ENCODE measurements around the gene PLEKHG5.
"Not testable (repeated sequence)": the region's sequence is repeated elsewhere in the genome, so short reads cannot be mapped to it uniquely, and the experiment has no call there.

The PLEKHG5 gene

DNA sequence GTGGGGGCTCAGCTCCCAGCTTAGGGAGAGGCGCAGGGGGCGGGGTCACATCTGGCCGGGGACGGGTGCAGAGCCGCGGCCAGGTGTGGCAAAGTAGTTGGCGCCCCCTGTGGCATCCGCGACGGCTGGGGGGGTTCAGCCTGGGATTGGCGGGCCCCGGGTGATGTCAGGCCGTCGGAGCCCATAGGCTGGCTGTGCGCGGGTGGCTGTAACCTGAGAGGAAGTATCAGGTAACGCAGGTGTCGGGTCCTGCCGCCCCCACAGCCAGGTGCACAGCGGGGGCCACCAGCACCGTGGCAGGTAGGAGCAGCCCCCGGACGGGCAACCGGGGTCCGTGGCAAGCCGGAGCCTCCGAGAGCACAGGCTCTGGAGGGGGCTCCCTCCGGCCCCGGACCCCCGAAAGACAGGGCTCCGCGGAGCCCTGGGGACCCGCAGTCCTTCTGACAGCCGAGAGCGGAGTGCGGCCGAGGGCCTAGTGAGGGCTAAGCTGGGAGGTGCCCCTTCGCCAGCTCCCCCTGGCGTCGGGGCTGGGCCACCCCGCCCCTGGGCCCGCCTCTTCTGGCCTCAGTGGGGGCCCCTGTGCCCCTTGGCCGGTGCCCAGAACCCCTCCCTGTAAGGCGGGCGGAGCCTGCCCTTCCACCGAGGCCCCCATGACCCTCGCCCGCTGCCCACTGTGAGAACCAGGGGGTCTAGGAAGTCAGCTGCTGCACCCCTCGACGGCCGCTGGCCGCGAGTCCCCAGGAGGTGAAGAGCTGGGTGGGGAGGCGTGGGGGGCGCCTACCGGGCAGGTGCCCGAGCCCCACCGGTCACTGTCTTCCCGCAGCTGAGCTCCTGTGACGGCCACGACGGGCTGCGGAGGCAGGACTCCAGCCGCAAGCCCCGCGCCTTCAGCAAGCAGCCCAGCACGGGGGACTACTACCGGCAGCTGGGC is 43.4 kb downstream of the PLEKHG5 start:
- peak overlapping the region; percentile 33 for H3K4me3 ChIP-seq (ENCODE audit: low read depth, low read length)

DNA sequence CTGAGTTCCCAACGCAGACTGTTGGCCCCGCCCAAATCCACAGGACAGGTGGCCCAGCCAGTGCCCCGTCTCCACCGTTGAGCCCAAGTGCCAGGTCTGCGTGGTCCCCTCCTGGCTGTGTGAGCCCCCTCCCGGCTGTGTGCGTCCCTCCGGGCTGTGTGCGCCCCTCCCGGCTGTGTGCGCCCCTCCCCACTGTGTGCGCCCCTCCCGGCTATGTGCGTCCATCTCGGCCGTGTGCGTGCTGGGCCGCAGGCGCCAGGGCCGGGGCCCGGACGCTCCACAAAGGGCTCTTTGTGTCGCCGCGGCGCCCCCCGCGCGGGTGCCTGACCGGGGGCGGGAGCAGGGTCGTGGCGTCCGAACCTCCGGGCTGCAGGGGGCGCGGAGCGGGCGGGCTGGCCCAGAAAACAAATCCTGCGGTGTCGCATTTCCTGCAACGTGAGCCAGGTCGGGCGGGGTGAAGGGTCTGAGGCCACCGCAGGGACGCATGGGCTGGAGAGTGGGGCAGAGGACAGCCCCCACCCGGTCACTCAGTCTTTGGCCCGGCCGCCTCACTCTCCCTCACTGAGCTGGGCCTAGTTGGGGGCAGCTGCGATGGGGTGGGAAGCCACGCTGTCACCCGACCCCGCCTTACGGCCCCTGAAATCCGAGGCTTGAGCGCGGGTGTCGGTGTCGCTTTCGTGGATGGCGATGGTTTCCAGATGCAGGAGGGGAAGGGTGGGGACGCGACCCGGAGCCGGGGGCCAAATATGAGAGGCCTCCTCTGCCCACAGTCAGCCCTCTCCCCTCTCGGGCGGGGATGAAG is 44.2 kb downstream of the PLEKHG5 start:
- H3K4me3 ChIP-seq (ENCODE audit: low read depth, low read length): peak overlapping the region; percentile 33

DNA sequence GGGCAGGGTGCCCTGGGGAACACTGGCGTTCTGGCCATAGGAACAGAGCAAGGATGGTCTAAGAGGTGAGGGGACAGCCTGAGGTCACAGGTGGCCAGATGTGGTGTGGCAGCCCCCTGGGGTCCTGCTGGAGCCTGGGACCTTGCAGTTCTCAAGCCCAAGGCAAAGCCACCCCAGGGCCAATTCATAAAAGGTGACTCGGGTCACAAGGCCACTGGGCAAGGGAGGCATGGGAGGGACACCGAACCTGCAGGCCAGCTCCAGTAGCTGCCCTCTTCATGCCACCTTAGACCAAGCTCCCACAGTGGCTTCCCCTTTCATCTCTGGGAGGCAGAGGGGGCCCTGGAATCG is 44.8 kb downstream of the PLEKHG5 start:
- H3K4me3 ChIP-seq (ENCODE audit: low read depth, low read length): peak overlapping the region; percentile 33

DNA sequence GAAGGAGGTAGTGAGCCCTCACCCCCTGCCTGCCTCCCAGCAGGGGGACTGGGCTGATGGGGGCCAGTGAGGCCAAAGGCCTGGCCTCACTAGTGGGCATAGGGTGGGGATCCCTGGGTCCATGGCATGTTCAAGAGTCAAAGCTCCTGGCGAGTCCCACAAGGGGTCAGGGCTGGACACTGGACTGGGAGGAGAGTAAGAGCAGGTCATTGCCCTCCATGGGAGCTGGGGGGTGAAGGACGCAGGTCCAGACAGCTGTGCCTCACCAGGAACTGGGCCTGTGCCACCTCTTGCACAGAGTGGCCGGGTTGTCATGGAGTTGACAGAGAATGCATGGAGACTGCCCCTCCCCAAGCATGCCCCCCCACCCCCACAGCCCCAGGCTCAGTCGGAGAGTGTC is 45.5 kb downstream of the PLEKHG5 start:
- H3K4me3 ChIP-seq (ENCODE audit: low read depth, low read length): not testable (repeated sequence)

DNA sequence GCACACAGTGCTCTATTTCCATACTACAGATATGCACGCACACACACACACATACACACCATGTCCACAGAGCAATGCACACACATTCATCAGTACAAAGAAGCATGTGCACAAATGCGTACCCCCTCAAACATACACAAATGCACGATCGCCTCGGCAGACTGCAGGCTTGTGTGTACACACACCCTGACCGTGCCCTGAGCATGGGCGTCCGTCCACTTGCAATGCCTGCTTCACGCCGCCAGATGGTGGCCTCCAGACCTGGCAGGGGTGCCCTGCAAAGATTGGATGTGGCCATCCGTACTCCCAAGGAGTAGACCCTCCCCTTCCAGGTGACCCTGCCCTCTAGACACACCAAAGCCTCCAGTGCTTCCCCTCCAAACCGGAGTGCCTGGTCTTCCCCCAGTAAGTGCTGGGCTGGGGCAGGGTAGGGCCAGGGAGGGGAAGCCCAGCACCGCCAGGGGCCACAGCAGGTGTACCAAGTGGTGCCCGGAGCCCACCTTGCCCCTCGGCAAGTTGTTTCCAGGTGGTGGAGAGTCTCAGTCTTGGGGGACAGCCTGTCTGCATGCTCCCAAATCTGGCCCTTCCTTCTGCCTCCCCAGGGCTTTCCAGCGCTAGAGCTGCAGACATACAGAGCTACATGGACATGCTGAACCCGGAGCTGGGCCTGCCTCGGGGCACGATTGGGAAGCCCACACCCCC is 46.3 kb downstream of the PLEKHG5 start:
- no peak overlapping the region for H3K4me3 ChIP-seq (ENCODE audit: low read depth, low read length)

DNA sequence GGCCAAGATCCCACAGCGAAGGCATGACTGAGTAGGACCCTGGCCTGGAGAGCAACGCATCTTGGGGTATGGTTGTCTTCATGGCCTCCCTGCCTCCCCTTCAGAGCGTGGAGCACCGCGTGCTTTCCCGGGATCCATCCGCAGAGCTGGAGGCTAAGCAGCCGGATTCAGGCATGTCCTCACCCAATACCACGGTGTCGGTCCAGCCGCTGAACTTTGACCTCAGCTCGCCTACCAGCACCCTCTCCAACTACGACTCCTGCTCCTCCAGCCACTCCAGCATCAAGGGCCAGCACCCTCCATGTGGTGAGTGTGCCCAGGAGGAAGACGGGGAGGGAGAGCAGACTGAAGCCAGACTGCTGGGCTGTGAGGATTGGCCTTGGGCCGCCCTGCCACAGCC is 47.1 kb downstream of the PLEKHG5 start:
- no peak overlapping the region for H3K4me3 ChIP-seq (ENCODE audit: low read depth, low read length)

DNA sequence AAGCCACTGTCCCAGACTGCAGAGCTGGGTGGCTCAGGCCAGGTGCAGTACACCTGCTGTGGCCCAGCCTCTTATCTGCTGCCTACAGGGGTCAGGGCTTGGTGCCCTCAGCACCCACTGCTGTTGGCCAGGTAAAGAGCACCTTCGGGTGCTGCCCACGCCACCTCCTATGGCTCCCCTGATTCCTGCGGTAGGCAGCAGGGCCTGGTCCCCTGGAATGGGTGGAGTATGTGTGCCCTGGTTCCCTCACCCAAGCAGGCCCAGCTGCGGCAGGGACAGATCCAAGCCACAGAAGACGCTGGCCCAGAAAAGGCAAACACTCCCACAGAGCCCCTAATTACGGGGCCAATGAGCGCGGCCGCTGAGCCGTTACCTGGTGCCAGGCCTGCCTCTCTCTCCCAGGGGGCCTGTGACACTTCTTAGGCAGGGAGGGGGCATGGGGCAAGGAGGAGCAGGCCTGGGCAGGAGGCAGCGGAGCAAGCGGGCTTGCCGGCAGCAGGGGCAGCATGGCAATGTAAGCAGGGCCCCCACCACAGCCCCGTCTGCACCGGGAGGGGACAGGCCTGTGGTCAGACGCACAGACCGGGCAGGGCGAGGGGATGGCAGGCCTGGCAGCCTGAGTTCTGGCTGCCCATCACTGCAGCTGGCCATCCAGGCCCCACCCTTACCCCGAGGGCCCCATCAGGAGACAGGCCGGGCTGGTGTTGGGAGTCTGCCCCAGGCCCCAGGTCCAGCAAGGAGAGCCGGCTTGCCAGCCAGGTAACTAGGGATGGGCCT is 47.9 kb downstream of the PLEKHG5 start:
- H3K4me3 ChIP-seq (ENCODE audit: low read depth, low read length): no peak overlapping the region

DNA sequence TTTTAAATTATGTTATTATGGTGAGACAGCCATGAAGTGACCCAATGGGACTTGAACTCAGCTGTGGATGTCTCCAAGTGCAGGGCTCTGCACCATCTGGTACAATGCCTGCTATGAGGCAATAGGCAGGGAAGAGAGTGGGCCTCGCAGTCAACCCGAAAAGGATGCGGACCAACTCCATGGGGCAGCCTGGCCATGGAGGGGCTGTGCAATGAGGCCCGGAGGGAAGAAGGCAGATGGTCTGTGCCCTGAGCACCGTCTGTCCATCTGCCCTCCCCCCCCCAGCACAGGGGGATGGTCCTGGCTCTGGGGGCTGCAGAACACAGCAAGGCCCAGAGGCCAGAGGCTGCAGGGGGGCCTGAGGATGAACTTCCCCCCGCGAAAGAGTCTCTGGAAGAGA is 49.9 kb downstream of the PLEKHG5 start:
- H3K4me3 ChIP-seq (ENCODE audit: low read depth, low read length): no peak overlapping the region

DNA sequence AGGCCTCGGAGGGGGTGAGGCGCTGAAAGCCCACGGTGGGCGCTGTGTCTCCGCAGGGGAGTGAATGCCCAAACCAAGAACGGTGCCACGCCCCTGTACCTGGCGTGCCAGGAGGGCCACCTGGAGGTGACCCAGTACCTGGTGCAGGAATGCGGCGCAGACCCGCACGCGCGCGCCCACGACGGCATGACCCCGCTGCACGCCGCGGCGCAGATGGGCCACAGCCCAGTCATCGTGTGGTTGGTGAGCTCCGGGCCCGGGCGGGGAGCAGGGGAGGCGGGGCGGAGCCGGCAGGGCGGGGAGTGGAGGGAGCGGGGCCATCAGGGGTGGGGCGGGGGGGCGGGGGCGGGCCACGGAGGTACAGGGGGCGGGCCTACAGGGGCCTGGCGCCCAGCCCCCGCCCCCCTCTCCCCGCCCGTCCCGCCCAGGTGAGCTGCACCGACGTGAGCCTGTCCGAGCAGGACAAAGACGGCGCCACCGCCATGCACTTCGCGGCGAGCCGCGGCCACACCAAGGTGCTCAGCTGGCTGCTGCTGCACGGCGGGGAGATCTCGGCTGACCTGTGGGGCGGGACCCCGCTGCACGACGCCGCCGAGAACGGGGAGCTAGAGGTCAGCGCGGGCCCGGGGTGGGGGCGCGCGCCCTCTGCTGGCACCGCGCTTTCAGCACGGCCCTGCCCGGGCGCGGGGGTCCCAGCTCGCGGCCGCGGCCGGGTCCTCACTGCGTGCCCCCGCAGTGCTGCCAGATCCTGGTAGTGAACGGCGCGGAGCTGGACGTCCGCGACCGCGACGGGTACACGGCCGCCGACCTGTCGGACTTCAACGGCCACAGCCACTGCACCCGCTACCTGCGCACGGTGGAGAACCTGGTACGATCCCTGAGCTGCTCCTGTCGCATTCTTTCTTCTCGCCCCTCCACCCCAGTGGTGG is 51.0 kb downstream of the PLEKHG5 start:
- H3K4me3 ChIP-seq (ENCODE audit: low read depth, low read length): peak overlapping the region; percentile 37

DNA sequence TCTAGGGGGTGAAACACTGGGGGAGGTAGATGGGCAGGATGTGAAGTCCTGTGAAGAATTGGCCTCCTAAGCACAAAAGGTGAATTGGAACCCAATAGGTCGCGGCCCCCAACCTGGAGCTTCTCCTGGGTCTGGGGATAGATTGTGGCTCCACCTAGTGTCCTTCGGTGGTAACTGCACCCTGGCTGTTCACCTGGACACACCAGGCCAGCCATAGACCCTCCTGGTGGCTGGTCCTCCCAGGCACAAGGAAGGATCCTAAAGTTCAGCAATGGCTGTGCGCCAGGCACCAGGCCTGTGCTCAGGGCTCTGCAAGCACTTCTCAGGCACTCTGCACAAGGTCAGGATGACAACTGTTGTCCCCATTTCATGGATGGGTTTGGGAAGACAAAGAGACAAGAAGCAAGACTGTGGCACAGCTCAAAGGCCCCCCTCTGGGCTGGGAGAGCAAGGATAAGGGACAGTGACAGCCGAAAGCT is 53.4 kb downstream of the PLEKHG5 start:
- no peak overlapping the region for H3K4me3 ChIP-seq (ENCODE audit: low read depth, low read length)

DNA sequence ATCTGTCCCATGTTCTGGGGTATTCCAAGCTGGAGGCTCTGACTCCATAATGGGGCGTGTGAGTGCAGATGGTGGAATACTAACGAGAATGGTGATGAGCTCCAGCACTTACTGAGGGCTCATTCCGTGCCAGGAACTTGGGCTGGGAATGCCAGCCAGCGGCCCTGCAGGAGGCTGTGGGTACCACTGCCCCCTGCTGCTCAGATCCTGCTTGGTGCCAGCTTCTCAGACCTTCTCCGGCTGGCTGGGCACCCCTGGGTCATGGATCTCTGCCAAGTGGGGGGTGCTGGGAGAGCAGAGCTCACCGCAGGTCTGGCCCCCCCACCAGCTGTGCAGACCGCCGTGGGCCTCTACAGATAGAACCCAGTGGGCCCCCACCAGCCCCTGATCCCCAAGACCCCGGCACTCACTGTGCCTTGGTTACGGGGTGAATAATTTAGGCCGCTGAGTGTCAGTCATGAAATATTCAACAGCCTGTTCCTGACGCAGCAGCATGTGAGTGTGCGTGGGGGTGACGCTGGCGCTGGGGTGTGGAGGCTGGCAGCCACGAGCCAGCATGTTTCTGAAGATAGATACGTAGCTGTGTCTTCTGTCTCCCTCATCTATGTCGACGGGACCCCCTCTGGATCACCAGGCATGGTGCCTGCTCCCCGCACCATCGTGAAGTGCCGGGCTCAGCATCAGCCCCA is 54.3 kb downstream of the PLEKHG5 start:
- H3K4me3 ChIP-seq (ENCODE audit: low read depth, low read length): not testable (repeated sequence)

DNA sequence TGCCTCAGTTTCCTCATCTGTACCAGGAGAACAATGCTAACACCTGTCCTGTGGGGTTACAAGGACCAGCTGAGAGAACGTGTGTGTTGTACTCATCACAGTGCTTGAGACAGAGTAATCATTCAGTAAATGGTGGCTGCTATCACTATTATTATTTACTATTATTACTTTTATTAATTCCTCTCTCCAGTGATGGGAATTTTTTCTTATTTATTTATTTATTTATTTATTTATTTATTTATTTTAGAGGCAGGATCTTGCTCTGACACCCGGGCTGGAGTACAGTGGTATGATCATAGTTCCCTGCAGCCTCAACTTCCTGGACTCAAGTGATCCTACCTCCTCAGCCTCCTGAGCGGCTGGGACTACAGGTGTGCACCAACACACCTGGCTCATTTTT is 55.2 kb downstream of the PLEKHG5 start:
- not testable (repeated sequence) for H3K4me3 ChIP-seq (ENCODE audit: low read depth, low read length)

DNA sequence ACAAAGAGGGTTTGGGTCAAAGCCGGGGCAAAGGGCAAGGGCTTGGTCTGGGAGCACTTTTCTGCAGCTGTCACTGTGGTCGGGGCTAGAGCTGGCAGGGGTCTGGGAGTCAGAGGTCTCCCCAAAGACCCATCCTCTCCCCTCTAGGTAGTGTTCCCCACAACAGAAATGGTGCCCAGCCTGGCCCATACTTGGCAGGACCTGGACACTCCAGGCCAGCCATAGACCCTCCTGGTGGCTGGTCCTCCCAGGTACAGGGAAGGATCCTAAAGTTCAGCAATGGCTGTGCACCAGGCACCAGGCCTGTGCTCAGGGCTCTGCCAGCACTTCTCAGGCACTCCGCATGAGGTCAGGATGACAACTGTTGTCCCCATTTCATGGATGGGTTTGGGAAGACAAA is 55.9 kb downstream of the PLEKHG5 start:
- no peak overlapping the region for H3K4me3 ChIP-seq (ENCODE audit: low read depth, low read length)

DNA sequence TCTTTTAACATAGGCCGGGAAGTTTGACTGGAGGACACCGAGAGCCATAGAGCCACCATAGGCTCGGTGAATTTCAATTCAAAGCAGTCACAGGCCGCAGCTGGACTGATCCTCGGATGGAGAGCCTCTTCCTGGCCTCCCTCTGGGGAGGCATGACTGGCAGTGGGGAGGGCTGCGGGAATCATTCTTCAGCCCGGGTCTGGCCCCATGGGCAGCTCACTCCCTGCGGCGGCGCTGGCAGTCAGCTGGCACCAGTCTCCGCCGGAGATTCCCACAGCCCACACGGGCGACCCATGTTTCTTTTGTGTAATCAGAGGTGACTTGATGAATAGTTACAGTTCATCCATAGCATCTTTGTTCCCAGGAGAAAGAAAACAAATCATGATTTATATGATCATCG is 56.3 kb downstream of the PLEKHG5 start:
- H3K4me3 ChIP-seq (ENCODE audit: low read depth, low read length): no peak overlapping the region

DNA sequence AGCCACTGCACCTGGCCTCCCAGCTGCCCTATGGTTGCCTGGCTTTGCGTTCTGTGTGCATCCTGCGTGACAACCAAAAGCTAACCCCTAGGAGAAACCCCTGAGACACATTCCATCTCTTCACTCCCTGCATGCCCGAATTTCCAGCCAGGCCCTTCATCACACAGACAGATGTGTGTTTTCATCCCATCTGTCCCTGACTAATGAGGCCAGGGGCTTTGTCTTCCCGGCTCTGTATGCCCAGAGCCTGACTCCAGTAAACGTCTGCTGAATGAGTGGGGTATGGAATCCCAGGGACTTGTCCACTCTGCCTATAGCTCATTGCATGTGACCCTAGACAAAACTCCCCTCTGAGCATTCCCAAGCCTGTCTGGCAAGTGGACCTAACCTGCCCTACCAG is 57.3 kb downstream of the PLEKHG5 start:
- H3K4me3 ChIP-seq (ENCODE audit: low read depth, low read length): no peak overlapping the region

DNA sequence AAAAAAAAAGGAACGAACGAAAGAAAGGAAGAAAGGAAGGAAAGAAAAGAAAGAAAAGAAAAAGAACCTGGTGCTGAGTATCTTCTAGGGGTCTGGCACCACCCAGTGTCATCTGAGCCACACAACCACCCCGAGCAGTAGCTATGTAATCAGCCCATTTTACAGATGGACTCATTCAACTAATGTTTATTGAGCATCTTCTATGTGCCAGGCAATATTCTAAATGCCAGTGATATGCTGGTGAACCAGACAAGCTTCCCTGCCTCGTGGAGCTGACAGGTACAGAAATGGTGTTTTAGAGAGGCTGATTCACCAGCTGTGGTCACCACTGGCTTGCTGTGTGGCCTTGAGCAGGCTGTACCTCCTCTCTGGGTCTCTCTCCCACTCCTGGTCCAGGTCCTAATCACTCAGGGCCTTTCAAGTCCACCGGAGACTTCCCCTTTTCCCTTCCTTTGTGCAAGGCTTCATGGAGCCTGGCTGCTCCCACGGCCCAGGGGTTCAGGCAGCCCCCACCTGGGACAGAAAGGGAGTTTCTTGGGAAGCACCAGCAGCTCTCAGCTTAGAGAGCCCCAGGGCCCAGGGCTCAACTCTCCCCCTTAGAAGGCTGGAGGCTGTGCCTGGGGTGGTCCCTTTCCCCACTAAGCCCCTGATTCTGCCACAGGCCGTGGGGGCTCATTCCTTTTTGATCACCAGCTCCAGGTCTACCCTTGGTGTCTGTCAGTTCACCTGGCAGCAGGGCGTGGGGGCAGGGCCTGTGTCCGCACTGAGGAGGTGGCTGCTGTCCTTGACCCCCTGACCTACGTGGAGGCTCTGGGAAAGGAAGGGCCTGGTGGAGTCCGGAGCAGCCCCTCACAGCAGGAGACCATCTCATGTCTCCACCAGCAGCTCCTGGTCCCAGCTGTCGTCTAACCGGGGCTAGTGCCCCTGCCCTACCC is 59.6 kb downstream of the PLEKHG5 start:
- not testable (repeated sequence) for H3K4me3 ChIP-seq (ENCODE audit: low read depth, low read length)

DNA sequence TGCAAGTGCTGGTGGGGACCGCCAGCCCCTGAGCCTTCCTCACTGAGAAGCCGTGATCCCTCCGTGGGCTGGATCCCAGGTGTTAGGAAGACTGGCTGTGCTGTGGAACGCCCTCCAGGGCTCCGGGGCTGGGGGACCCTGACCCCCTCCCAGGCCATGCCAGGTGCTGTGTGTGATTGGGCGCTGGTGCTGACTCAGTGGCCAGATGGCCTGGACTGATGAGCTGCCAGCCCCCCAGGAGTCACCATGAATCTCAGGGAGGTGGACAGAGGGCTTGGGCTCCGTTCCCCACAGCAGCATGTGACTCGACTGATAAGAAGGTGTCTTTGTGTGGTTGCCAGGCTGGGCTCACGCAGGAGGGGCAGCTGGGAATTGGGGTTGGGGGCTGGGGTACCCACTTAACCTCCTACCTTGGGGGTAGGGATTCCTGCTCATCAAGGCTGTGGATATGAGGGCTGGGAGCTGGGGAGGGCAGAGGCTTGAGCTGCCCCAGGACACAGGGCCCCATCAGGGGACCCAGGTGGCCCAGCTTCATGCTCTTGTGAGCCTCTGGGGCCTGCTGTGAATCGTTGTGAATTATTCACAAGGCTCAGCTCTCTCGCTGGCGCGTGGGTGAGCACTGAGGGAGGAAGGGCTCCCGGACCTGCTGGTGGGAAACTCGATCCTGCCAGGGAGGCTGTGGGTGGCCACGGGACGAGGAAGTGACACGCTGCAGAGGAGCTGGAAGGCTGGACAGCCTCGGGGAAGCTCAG is 61.6 kb downstream of the PLEKHG5 start:
- H3K4me3 ChIP-seq (ENCODE audit: low read depth, low read length): not testable (repeated sequence)
